Duodenal mucosa (tissue), 2 donors: ENCODE data around the gene SPATA2.
A peak's percentile ranks its signal among the peaks of the same experiment; 100 is the strongest.

ENCODE experiments used
- H3K27ac ChIP-seq: one replicate; pipeline ENCODE4 v1.7.0; 2013; ENCODE audit warnings: low read depth, low read length
- H3K27me3 ChIP-seq, 2 donors: one replicate each; pipeline ENCODE4 v1.7.0; 2013; ENCODE audit warnings: low read length in 2 of 2, control low read depth in 1 of 2; ENCODE audit not compliant: insufficient read depth in 2 of 2, control insufficient read depth in 1 of 2
- H3K36me3 ChIP-seq, 2 donors: one replicate each; pipeline ENCODE4 v1.7.0; 2013; ENCODE audit warnings: low read length in 2 of 2, control low read depth in 1 of 2; ENCODE audit not compliant: insufficient read depth in 2 of 2, control insufficient read depth in 1 of 2
- H3K4me1 ChIP-seq, 2 donors: one replicate each; pipeline ENCODE4 v1.7.0; 2013; ENCODE audit warnings: low read length in 2 of 2, control low read depth in 1 of 2; ENCODE audit not compliant: insufficient read depth in 2 of 2, control insufficient read depth in 1 of 2
- H3K4me3 ChIP-seq, 2 donors: one replicate each; pipeline ENCODE4 v1.7.0; 2013; ENCODE audit warnings: low read length in 2 of 2, low read depth in 1 of 2
- H3K9ac ChIP-seq, 2 donors: one replicate each; pipeline ENCODE4 v1.7.0; 2013; ENCODE audit warnings: low read length in 2 of 2, low read depth in 1 of 2
- H3K9me3 ChIP-seq, 2 donors: one replicate each; pipeline ENCODE4 v1.7.0; 2013; ENCODE audit warnings: low read length in 2 of 2, control low read depth in 1 of 2; ENCODE audit not compliant: control insufficient read depth in 1 of 2

Gene SPATA2

GRCh38 chr20:49945701-49946477 lies 30.6 kb upstream of the SPATA2 start:
- Histone ChIP-seq H3K27ac (no peak overlapping the region), H3K36me3 (peaks cover 48 to 82% of the 10 kb centered on the region in 2 donors), H3K4me1 (peaks cover 4 to 9% of the 10 kb centered on the region in 2 donors), H3K4me3 (no peak overlapping the region), H3K27me3 (no peaks in the 10 kb centered on the region), H3K9ac (no peak overlapping the region), H3K9me3 (no peaks in the 10 kb centered on the region)

- Histone ChIP-seq H3K36me3 (peaks cover 43 to 81% of the 10 kb centered on the region in 2 donors), H3K4me1 (peaks cover 4 to 9% of the 10 kb centered on the region in 2 donors), H3K4me3 (no peak overlapping the region), H3K9me3 (no peaks in the 10 kb centered on the region), H3K27me3 (no peaks in the 10 kb centered on the region), H3K9ac (no peak overlapping the region), H3K27ac (no peak overlapping the region)
Measured at GRCh38 chr20:49945306-49945700, 30.0 kb upstream of the SPATA2 start.

GRCh38 chr20:49942942-49943341 lies 27.6 kb upstream of the SPATA2 start:
- peaks cover 20 to 22% of the 10 kb centered on the region in 2 donors for H3K4me1 ChIP-seq
- no peak overlapping the region for H3K4me3 ChIP-seq
- H3K9ac ChIP-seq = no peak overlapping the region
- peaks cover 38 to 65% of the 10 kb centered on the region in 2 donors for H3K36me3 ChIP-seq
- no peaks in the 10 kb centered on the region for H3K27me3 ChIP-seq
- H3K9me3 ChIP-seq = no peaks in the 10 kb centered on the region
- H3K27ac ChIP-seq = no peak overlapping the region

- Histone ChIP-seq H3K36me3 (peaks cover 38 to 61% of the 10 kb centered on the region in 2 donors), H3K4me1 (peaks cover 26 to 28% of the 10 kb centered on the region in 2 donors), H3K4me3 (no peak overlapping the region), H3K9me3 (no peaks in the 10 kb centered on the region), H3K27ac (no peak overlapping the region), H3K27me3 (no peaks in the 10 kb centered on the region), H3K9ac (no peak overlapping the region)
Measured at GRCh38 chr20:49942303-49942702, 27.0 kb upstream of the SPATA2 start.

- peaks cover 33 to 56% of the 10 kb centered on the region in 2 donors for H3K36me3 ChIP-seq
- H3K9me3 ChIP-seq = no peaks in the 10 kb centered on the region
- H3K27ac ChIP-seq = no peak overlapping the region
- H3K9ac ChIP-seq = no peak overlapping the region
- no peaks in the 10 kb centered on the region for H3K27me3 ChIP-seq
- H3K4me1 ChIP-seq = peaks cover 28 to 32% of the 10 kb centered on the region in 2 donors
- no peak overlapping the region for H3K4me3 ChIP-seq
Measured at GRCh38 chr20:49941456-49941855, 26.1 kb upstream of the SPATA2 start.

- Histone ChIP-seq H3K4me1 (peaks cover 28 to 29% of the 10 kb centered on the region in 2 donors), H3K9me3 (no peaks in the 10 kb centered on the region), H3K36me3 (peaks cover 20 to 35% of the 10 kb centered on the region in 2 donors), H3K9ac (peak overlapping the region in 1 of 2 donors; percentile 92), H3K27me3 (no peaks in the 10 kb centered on the region), H3K4me3 (peak overlapping the region; percentile 83 to 95), H3K27ac (no peak overlapping the region)
Measured at GRCh38 chr20:49938173-49939163, 23.1 kb upstream of the SPATA2 start.

GRCh38 chr20:49937027-49937929 lies 21.9 kb upstream of the SPATA2 start:
- peaks cover 28 to 29% of the 10 kb centered on the region in 2 donors for H3K4me1 ChIP-seq
- peak overlapping the region; percentile 92 for H3K27ac ChIP-seq

GRCh38 chr20:49936153-49937026 lies 21.1 kb upstream of the SPATA2 start, which contains the start of gene RNF114:
Gene RNF114, plus strand, starts transcription at chr20:49936397. Its CDS starts 16 bp downstream, at chr20:49936413.
- Histone ChIP-seq H3K4me1 (peaks cover 28 to 29% of the 10 kb centered on the region in 2 donors), H3K27ac (peak within 1 kb of the TSS; percentile 92)

More at GRCh38 chr20:49937027-49937929, 21.9 kb upstream of the SPATA2 start:
- Histone ChIP-seq H3K9ac (peak overlapping the region; percentile 92 to 94), H3K27me3 (no peaks in the 10 kb centered on the region), H3K9me3 (no peaks in the 10 kb centered on the region), H3K4me3 (peak overlapping the region; percentile 83 to 95), H3K36me3 (peaks cover 16 to 26% of the 10 kb centered on the region in 2 donors)

More at GRCh38 chr20:49936153-49937026, 21.1 kb upstream of the SPATA2 start, which contains the start of gene RNF114:
- H3K9me3 ChIP-seq = no peaks in the 10 kb centered on the region
- peak within 1 kb of the TSS; percentile 92 to 94 for H3K9ac ChIP-seq
- H3K4me3 ChIP-seq = peak within 1 kb of the TSS; percentile 83 to 95
- H3K27me3 ChIP-seq = no peaks in the 10 kb centered on the region
- H3K36me3 ChIP-seq = peaks cover 14 to 17% of the 10 kb centered on the region in 2 donors
